CD14-positive monocyte (primary cell): ENCODE results near the gene CSRNP3. TPM values are rescaled to one million over a fixed set of nuclear protein-coding genes. Genes with fewer than 3 reads are reported as not detected.

Experiments used
- DNase-seq, 3 donors: peaks; one replicate each; pipeline ENCODE4 v3.0.0-alpha.2; 2011 to 2022
- H2AFZ ChIP-seq: 2 replicates; pipeline ENCODE4 v1.6.0; 2012; ENCODE audit warnings: mild to moderate bottlenecking, low read depth, low read length, inconsistent platforms; ENCODE audit not compliant: insufficient read depth, poor library complexity, severe bottlenecking
- H3K27ac ChIP-seq, 2 donors: 1 replicate in 1 of 2; 2 replicates in 1 of 2; pipeline ENCODE4 v1.5.1; 2012 to 2013; ENCODE audit warnings: low read length in 2 of 2, control low read depth in 1 of 2, inconsistent platforms in 1 of 2, low read depth in 1 of 2, mild to moderate bottlenecking in 1 of 2
- H3K27me3 ChIP-seq, 2 donors: one replicate each; pipeline versions ENCODE4 v1.6.0 to v1.6.1; 2011 to 2013; ENCODE audit warnings: low read length in 2 of 2; ENCODE audit not compliant: control insufficient read depth in 2 of 2, insufficient read depth in 2 of 2
- H3K36me3 ChIP-seq, 2 donors: replicated peaks in 1 of 2; 1 replicate in 1 of 2; 2 replicates in 1 of 2; pipeline versions ENCODE4 v1.5.1 to v1.6.1; 2012 to 2013; ENCODE audit warnings: low read length in 2 of 2, control low read depth in 1 of 2, inconsistent platforms in 1 of 2, mild to moderate bottlenecking in 1 of 2; ENCODE audit not compliant: insufficient read depth in 2 of 2, control insufficient read depth in 1 of 2
- H3K4me1 ChIP-seq, 2 donors: 1 replicate in 1 of 2; 2 replicates in 1 of 2; pipeline versions ENCODE4 v1.5.1 to v1.6.1; 2012 to 2013; ENCODE audit warnings: low read length in 2 of 2, control low read depth in 1 of 2, inconsistent platforms in 1 of 2, mild to moderate bottlenecking in 1 of 2, moderate library complexity in 1 of 2; ENCODE audit not compliant: insufficient read depth in 2 of 2, control insufficient read depth in 1 of 2
- H3K4me2 ChIP-seq: replicated peaks from 2 replicates; pipeline ENCODE3; 2012; ENCODE audit warnings: low read length, moderate library complexity, mild to moderate bottlenecking; ENCODE audit not compliant: poor library complexity, severe bottlenecking; ENCODE audit errors: extremely low read depth
- H3K4me3 ChIP-seq, 3 experiments: fragments of 200-600 bp in 1 of 3; sonication (generic) in 1 of 3; replicated peaks in 1 of 3; 1 replicate in 2 of 3; 2 replicates in 1 of 3; pipeline ENCODE4 v1.5.1; 2011 to 2013; ENCODE audit warnings: low read length in 3 of 3, mild to moderate bottlenecking in 3 of 3, control low read depth in 2 of 3, low read depth in 2 of 3, inconsistent platforms in 1 of 3, moderate library complexity in 1 of 3
- H3K79me2 ChIP-seq: 2 replicates; pipeline ENCODE4 v1.6.0; 2012; ENCODE audit warnings: mild to moderate bottlenecking, control low read depth, inconsistent platforms, low read length, moderate library complexity; ENCODE audit not compliant: insufficient read depth
- H3K9ac ChIP-seq: 2 replicates; pipeline ENCODE4 v1.6.0; 2017; ENCODE audit warnings: low read length, mild to moderate bottlenecking; ENCODE audit not compliant: insufficient read depth, poor library complexity, severe bottlenecking
- H3K9me3 ChIP-seq, 2 donors: replicated peaks in 1 of 2; 1 replicate in 1 of 2; 2 replicates in 1 of 2; pipeline versions ENCODE4 v1.5.1 to v1.6.1; 2012 to 2013; ENCODE audit warnings: low read length in 2 of 2, control low read depth in 1 of 2; ENCODE audit not compliant: control insufficient read depth in 1 of 2, insufficient read depth in 1 of 2
- H4K20me1 ChIP-seq: 2 replicates; pipeline ENCODE4 v1.6.0; 2012; ENCODE audit warnings: mild to moderate bottlenecking, low read length, control low read depth, moderate library complexity; ENCODE audit not compliant: insufficient read depth
- H3K27ac Mint-ChIP-seq, 7 donors: one replicate each; pipeline ENCODE4 v1.8.0; 2020; ENCODE audit warnings: mild to moderate bottlenecking in 7 of 7, mixed read lengths in 7 of 7, moderate library complexity in 6 of 7, inconsistent platforms in 2 of 7
- H3K27me3 Mint-ChIP-seq, 3 donors: one replicate each; pipeline ENCODE4 v1.8.0; 2021 to 2022; ENCODE audit warnings: low read depth in 3 of 3, mild to moderate bottlenecking in 3 of 3, mixed read lengths in 3 of 3, moderate library complexity in 3 of 3, inconsistent platforms in 1 of 3
- H3K36me3 Mint-ChIP-seq, 2 donors: one replicate each; pipeline ENCODE4 v1.8.0; 2020; ENCODE audit warnings: mixed read lengths in 2 of 2, inconsistent platforms in 1 of 2, mild to moderate bottlenecking in 1 of 2
- H3K4me1 Mint-ChIP-seq: one replicate; pipeline ENCODE4 v1.8.0; 2020; ENCODE audit warnings: mild to moderate bottlenecking, mixed read lengths
- H3K4me3 Mint-ChIP-seq, 2 donors: one replicate each; pipeline ENCODE4 v1.8.0; 2020; ENCODE audit warnings: mild to moderate bottlenecking in 2 of 2, mixed read lengths in 2 of 2, moderate library complexity in 1 of 2
- H3K9me3 Mint-ChIP-seq, 7 donors: one replicate each; pipeline ENCODE4 v1.8.0; 2020 to 2022; ENCODE audit warnings: mixed read lengths in 7 of 7, mild to moderate bottlenecking in 6 of 7, moderate library complexity in 6 of 7, inconsistent platforms in 2 of 7
- CTCF ChIP-seq: fragments of 200-600 bp; IDR thresholded peaks from one replicate; pipeline ENCODE4 v1.8.0; 2022; ENCODE audit warnings: antibody characterized with exemption, mild to moderate bottlenecking
- WGBS: methylation state at CpG from one replicate; pipeline ENCODE4 v1.1.5; 2013; ENCODE audit warnings: missing lambda C conversion rate; ENCODE audit not compliant: insufficient coverage; 5-methylcytosine and 5-hydroxymethylcytosine counted together
- intact Hi-C, 2 donors: fragments of 100-400 bp; cut with micrococcal nuclease; formaldehyde crosslinking; loops; one replicate each; pipeline versions ENCODE4 v1.15.0 to v1.15.1; 2023
- polyA plus RNA-seq, 3 donors: library from polyadenylated mRNA; depleted of rRNA in 1 of 3; unstranded in 2 of 3; stranded (reverse) in 1 of 3; fragments of 300-500 nt in 2 of 3; fragments of >200 nt in 1 of 3; fragmentation: Illumina TruSeq in 2 of 3; gene quantifications; 1 replicate in 2 of 3; 2 replicates in 1 of 3; pipeline ENCODE4 v1.2.3, GENCODE V29; 2012 to 2021

CSRNP3 gene
- polyA plus RNA-seq, 3 donors = not detected

- Histone ChIP-seq H3K9ac (no peak overlapping the region), H3K79me2 (no peaks in the 10 kb centered on the region), H3K4me3 (no peak overlapping the region), H2AFZ (no peak overlapping the region), H3K36me3 (no peaks in the 10 kb centered on the region), H3K27me3 (no peaks in the 10 kb centered on the region), H4K20me1 (no peaks in the 10 kb centered on the region), H3K4me2 (no peak overlapping the region), H3K9me3 (no peaks in the 10 kb centered on the region), H3K4me1 (no peaks in the 10 kb centered on the region), H3K27ac (no peak overlapping the region)
- Mint-ChIP-seq H3K27ac (no peak overlapping the region), H3K9me3 (peaks cover 0 to 1% (median 0%) of the 10 kb centered on the region in 7 donors), H3K4me1 (no peaks in the 10 kb centered on the region), H3K36me3 (no peaks in the 10 kb centered on the region), H3K27me3 (peaks cover 0 to 2% (median 1%) of the 10 kb centered on the region in 3 donors), H3K4me3 (no peak overlapping the region)
- no peak for TF ChIP-seq CTCF
- intact Hi-C loops = no loop called here
- DNase-seq = no peak
Measured at GRCh38 chr2:165539985-165540384, 70.5 kb downstream of the CSRNP3 start.

GRCh38 chr2:165544897-165545296 is 75.4 kb downstream of the CSRNP3 start:
- Mint-ChIP-seq H3K27me3 (peaks cover 0 to 1% (median 1%) of the 10 kb centered on the region in 3 donors), H3K9me3 (peaks cover 0 to 1% (median 0%) of the 10 kb centered on the region in 7 donors), H3K4me3 (no peak overlapping the region), H3K27ac (no peak overlapping the region), H3K36me3 (no peaks in the 10 kb centered on the region), H3K4me1 (no peaks in the 10 kb centered on the region)
- Histone ChIP-seq H3K36me3 (no peaks in the 10 kb centered on the region), H3K27me3 (no peaks in the 10 kb centered on the region), H3K9me3 (no peaks in the 10 kb centered on the region), H3K27ac (no peak overlapping the region), H3K4me1 (no peaks in the 10 kb centered on the region), H3K4me2 (no peak overlapping the region), H2AFZ (no peak overlapping the region), H3K9ac (no peak overlapping the region), H3K4me3 (no peak overlapping the region), H3K79me2 (no peaks in the 10 kb centered on the region), H4K20me1 (no peaks in the 10 kb centered on the region)
- TF ChIP-seq CTCF = no peak
- intact Hi-C loops = no loop called here
- DNase-seq = no peak
- WGBS = 100% methylated on average over 1 of the region's 2 CpGs
